Stimulated activated CD8-positive, alpha-beta memory T cell treated with anti-CD3 and anti-CD28 coated beads, Interleukin-4, amount 100 ng/mL, for 48 hours (primary cell): ENCODE measurements around the gene MCOLN3.
A peak's percentile ranks its signal among the peaks of the same experiment; 100 is the strongest.

ENCODE experiments used
- DNase-seq: peaks from one replicate; pipeline ENCODE4 v3.0.0-alpha.2; 2020

The MCOLN3 gene

GRCh38 chr1:85048296-85049064 lies at the start of gene MCOLN3:
Gene MCOLN3, minus strand, starts transcription at chr1:85048500. Its CDS starts 3,140 bp downstream, at chr1:85045360.
- peak; percentile 56 for DNase-seq

- DNase-seq, result no peak
Measured at GRCh38 chr1:85093644-85094043, 45.3 kb upstream of the MCOLN3 start.

GRCh38 chr1:85091671-85092280 lies 43.5 kb upstream of the MCOLN3 start:
- DNase-seq, result peak; percentile 33

- no peak for DNase-seq
Measured at GRCh38 chr1:85090225-85090624, 41.9 kb upstream of the MCOLN3 start.

GRCh38 chr1:85089203-85089602 lies 40.9 kb upstream of the MCOLN3 start:
- DNase-seq, result no peak

GRCh38 chr1:85088408-85088784 lies 40.1 kb upstream of the MCOLN3 start:
- DNase-seq, result no peak

GRCh38 chr1:85087659-85088407 lies 39.5 kb upstream of the MCOLN3 start:
- no peak for DNase-seq

GRCh38 chr1:85085417-85085816 lies 37.1 kb upstream of the MCOLN3 start:
- no peak for DNase-seq

GRCh38 chr1:85078903-85079302 lies 30.6 kb upstream of the MCOLN3 start:
- DNase-seq, result no peak

GRCh38 chr1:85074365-85074964 lies 26.2 kb upstream of the MCOLN3 start:
- DNase-seq, result no peak

- no peak for DNase-seq
Measured at GRCh38 chr1:85070972-85071492, 22.7 kb upstream of the MCOLN3 start.

GRCh38 chr1:85068846-85069245 lies 20.5 kb upstream of the MCOLN3 start:
- DNase-seq, result no peak

GRCh38 chr1:85065550-85065949 lies 17.2 kb upstream of the MCOLN3 start:
- DNase-seq, result no peak

- no peak for DNase-seq
Measured at GRCh38 chr1:85062425-85063026, 14.2 kb upstream of the MCOLN3 start.

- DNase-seq, result peak; percentile 85
Measured at GRCh38 chr1:85061711-85062424, 13.6 kb upstream of the MCOLN3 start.

- DNase-seq, result no peak
Measured at GRCh38 chr1:85060038-85060437, 11.7 kb upstream of the MCOLN3 start.

- no peak for DNase-seq
Measured at GRCh38 chr1:85059563-85059962, 11.3 kb upstream of the MCOLN3 start.

- no peak for DNase-seq
Measured at GRCh38 chr1:85058786-85059185, 10.5 kb upstream of the MCOLN3 start.

- no peak for DNase-seq
Measured at GRCh38 chr1:85058311-85058710, 10.0 kb upstream of the MCOLN3 start.

GRCh38 chr1:85054664-85055063 lies 6.4 kb upstream of the MCOLN3 start:
- DNase-seq, result no peak

- no peak for DNase-seq
Measured at GRCh38 chr1:85049735-85050166, 1.5 kb upstream of the MCOLN3 start.
